Panc1 (cell line): ENCODE results near the gene TULP3. TPM values are rescaled to one million over a fixed set of nuclear protein-coding genes. Genes with fewer than 3 reads are reported as not detected.

ENCODE experiments used
- ATAC-seq: fragments of 200-7000 bp; cut with Tn5 transposase; 2 replicates; pipeline ENCODE4 v1.9.1; 2020; ENCODE audit warnings: mild to moderate bottlenecking, moderate library complexity
- BruUV-seq: library from RNA; stranded (reverse); fragments of 400-500 nt; replicated peaks from 2 replicates; lab custom pipeline; 2021; lab: Mats Ljungman, UMichigan
- CTCF ChIA-PET: fragments of 300-600 bp; sonication (Branson Sonifier 250); formaldehyde crosslinking; loops from one replicate; lab custom pipeline; 2022; ENCODE audit warnings: antibody characterized with exemption; lab: Charles Lee
- POLR2A ChIA-PET: fragments of 300-600 bp; sonication (Branson Sonifier 250); formaldehyde crosslinking; loops from one replicate; lab custom pipeline; 2022; ENCODE audit warnings: antibody characterized with exemption; lab: Charles Lee
- DNase-seq: peaks from one replicate; pipeline ENCODE4 v3.0.0-alpha.2; 2010; ENCODE audit warnings: low read depth, low spot score
- H3K27ac ChIP-seq: 2 replicates; pipeline ENCODE4 v1.5.1; 2011; ENCODE audit warnings: mild to moderate bottlenecking, low read length, inconsistent platforms
- H3K27me3 ChIP-seq: fragments of 200-500 bp; sonication (Bioruptor generic); 2 replicates; pipeline ENCODE4 v1.6.0; 2014; ENCODE audit warnings: low read length, inconsistent platforms; ENCODE audit not compliant: control insufficient read depth, insufficient read depth
- H3K36me3 ChIP-seq: fragments of 200-500 bp; sonication (Bioruptor generic); 2 replicates; pipeline ENCODE4 v1.5.1; 2014; ENCODE audit warnings: inconsistent platforms, mild to moderate bottlenecking, low read length, moderate library complexity; ENCODE audit not compliant: control insufficient read depth, insufficient read depth
- H3K4me1 ChIP-seq: 2 replicates; pipeline ENCODE4 v1.5.1; 2011; ENCODE audit warnings: inconsistent platforms, mild to moderate bottlenecking, low read length, moderate library complexity; ENCODE audit not compliant: control insufficient read depth, insufficient read depth
- H3K4me3 ChIP-seq, 2 experiments: 2 replicates each; pipeline ENCODE4 v1.5.1; 2011 to 2012; ENCODE audit warnings: low read depth in 2 of 2, low read length in 2 of 2, mild to moderate bottlenecking in 2 of 2, inconsistent platforms in 1 of 2, moderate library complexity in 1 of 2
- H3K9me3 ChIP-seq: fragments of 200-500 bp; sonication (Bioruptor generic); 2 replicates; pipeline ENCODE4 v1.5.1; 2014; ENCODE audit warnings: low read depth, mild to moderate bottlenecking, inconsistent platforms, low read length, moderate library complexity; ENCODE audit not compliant: control insufficient read depth, insufficient read depth
- POLR2AphosphoS5 ChIP-seq: IDR thresholded peaks from 2 replicates; pipeline ENCODE4 v1.6.1; 2012; ENCODE audit warnings: mild to moderate bottlenecking, low read depth, low read length, moderate library complexity
- REST ChIP-seq, 2 experiments: IDR thresholded peaks; 2 replicates each; pipeline ENCODE4 v1.6.1; 2011 to 2012; ENCODE audit warnings: low read depth in 2 of 2, control low read depth in 1 of 2, low read length in 1 of 2, mild to moderate bottlenecking in 1 of 2, moderate library complexity in 1 of 2; ENCODE audit not compliant: insufficient read depth in 1 of 2
- SIN3A ChIP-seq: IDR thresholded peaks from 2 replicates; pipeline ENCODE4 v1.6.1; 2012; ENCODE audit warnings: low read depth, mild to moderate bottlenecking, low read length, moderate library complexity, borderline replicate concordance; ENCODE audit not compliant: insufficient read depth
- TCF7L2 ChIP-seq: IDR thresholded peaks from 2 replicates; pipeline ENCODE4 v1.6.1; 2011; ENCODE audit warnings: mild to moderate bottlenecking, low read depth, low read length, inconsistent platforms
- in situ Hi-C: cut with HindIII; loops from 2 replicates; pipeline ENCODE4 v1.10.0; 2016; ENCODE audit warnings: low sequenced_read_pairs, low pct_unique_long_range_greater_than_20kb
- intact Hi-C: fragments of 100-400 bp; cut with micrococcal nuclease; formaldehyde crosslinking; loops from one replicate; pipeline ENCODE4 v1.10.0; 2022; ENCODE audit not compliant: unreplicated experiment
- total RNA-seq: library from RNA; stranded (reverse); gene quantifications from one replicate; pipeline ENCODE4 v1.2.1, GENCODE V29; 2021; ENCODE audit not compliant: unreplicated experiment
- TF ChIP-seq, protein P1 (sequence below): fragments of 450-650 bp; IDR thresholded peaks from 2 replicates; pipeline ENCODE4 v1.5.1; 2017; ENCODE audit warnings: mild to moderate bottlenecking

The TULP3 gene
- total RNA-seq, 1 experiment from 2014 or later = 29.3 TPM

DNA sequence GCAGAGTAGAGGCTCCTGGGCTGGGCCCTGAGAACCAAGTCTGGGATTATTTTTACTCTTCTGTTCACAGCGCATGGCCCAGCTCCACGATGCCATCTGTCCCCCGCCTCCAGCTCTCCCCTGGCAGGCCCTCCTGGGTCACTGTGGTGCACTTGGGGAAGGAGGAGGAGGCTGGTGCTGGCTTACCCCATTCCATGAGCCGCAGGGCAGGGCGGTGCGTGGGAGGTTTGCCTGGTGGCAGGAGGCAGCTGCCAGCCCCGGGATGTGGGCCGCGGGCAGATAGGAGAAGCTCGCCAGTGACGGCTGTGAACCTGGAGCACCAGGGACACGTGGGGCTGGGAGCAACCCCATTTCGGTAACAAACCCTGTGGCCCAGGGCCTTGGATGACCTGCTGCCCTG is 91.7 kb downstream of the TULP3 start:
- ChIA-PET POLR2A (no interaction called here), CTCF (no interaction called here)
- in situ Hi-C loops (no loop called here), intact Hi-C loops (no loop called here)
- ATAC-seq (no peak), DNase-seq (no peak)
- no peak overlapping the region for H3K4me3 ChIP-seq
- H3K27me3 ChIP-seq = no peaks in the 10 kb centered on the region
- BruUV-seq = no TSS peak
- no peak for TF ChIP-seq POLR2AphosphoS5
- TF ChIP-seq TCF7L2 = no peak
- no peaks in the 10 kb centered on the region for H3K36me3 ChIP-seq
- H3K27ac ChIP-seq = no peak overlapping the region
- no peaks in the 10 kb centered on the region for H3K4me1 ChIP-seq
- no peaks in the 10 kb centered on the region for H3K9me3 ChIP-seq

GRCh38 chr12:2984249-2984648 is 93.6 kb downstream of the TULP3 start:
- DNase-seq (no peak), ATAC-seq (no peak)
- Histone ChIP-seq H3K9me3 (no peaks in the 10 kb centered on the region), H3K27ac (no peak overlapping the region), H3K4me3 (no peak overlapping the region), H3K27me3 (no peaks in the 10 kb centered on the region), H3K4me1 (no peaks in the 10 kb centered on the region), H3K36me3 (no peaks in the 10 kb centered on the region)
- TF ChIP-seq, protein P1, sequence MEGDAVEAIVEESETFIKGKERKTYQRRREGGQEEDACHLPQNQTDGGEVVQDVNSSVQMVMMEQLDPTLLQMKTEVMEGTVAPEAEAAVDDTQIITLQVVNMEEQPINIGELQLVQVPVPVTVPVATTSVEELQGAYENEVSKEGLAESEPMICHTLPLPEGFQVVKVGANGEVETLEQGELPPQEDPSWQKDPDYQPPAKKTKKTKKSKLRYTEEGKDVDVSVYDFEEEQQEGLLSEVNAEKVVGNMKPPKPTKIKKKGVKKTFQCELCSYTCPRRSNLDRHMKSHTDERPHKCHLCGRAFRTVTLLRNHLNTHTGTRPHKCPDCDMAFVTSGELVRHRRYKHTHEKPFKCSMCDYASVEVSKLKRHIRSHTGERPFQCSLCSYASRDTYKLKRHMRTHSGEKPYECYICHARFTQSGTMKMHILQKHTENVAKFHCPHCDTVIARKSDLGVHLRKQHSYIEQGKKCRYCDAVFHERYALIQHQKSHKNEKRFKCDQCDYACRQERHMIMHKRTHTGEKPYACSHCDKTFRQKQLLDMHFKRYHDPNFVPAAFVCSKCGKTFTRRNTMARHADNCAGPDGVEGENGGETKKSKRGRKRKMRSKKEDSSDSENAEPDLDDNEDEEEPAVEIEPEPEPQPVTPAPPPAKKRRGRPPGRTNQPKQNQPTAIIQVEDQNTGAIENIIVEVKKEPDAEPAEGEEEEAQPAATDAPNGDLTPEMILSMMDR = no peak
- no peak for TF ChIP-seq TCF7L2
- no peak for TF ChIP-seq SIN3A
- TF ChIP-seq REST (IDR thresholded peaks at IDR 0.05; ENCODE audit: insufficient read depth in 1 of 2, low read depth in 2 of 2, low read length in 1 of 2) = no peak
- no peak for TF ChIP-seq POLR2AphosphoS5
- ChIA-PET POLR2A (no interaction called here), CTCF (no interaction called here)
- intact Hi-C loops (no loop called here), in situ Hi-C loops (no loop called here)
- no TSS peak for BruUV-seq

GRCh38 chr12:2984698-2985097 is 94.0 kb downstream of the TULP3 start:
- BruUV-seq = no TSS peak
- Histone ChIP-seq H3K27ac (no peak overlapping the region), H3K4me1 (no peaks in the 10 kb centered on the region), H3K36me3 (no peaks in the 10 kb centered on the region), H3K9me3 (no peaks in the 10 kb centered on the region), H3K4me3 (no peak overlapping the region), H3K27me3 (no peaks in the 10 kb centered on the region)
- ATAC-seq (no peak), DNase-seq (no peak)
- intact Hi-C loops (no loop called here), in situ Hi-C loops (no loop called here)
- ChIA-PET POLR2A (no interaction called here), CTCF (no interaction called here)
- TF ChIP-seq TCF7L2 = no peak
- no peak for TF ChIP-seq POLR2AphosphoS5
- no peak for TF ChIP-seq REST (IDR thresholded peaks at IDR 0.05; ENCODE audit: insufficient read depth in 1 of 2, low read depth in 2 of 2, low read length in 1 of 2)
- TF ChIP-seq SIN3A = no peak
- TF ChIP-seq, protein P1 = no peak
